PC-9 (cell line): ENCODE results near the gene STX18. TPM values are rescaled to one million over a fixed set of nuclear protein-coding genes. Genes with fewer than 3 reads are reported as not detected.
"Not testable (repeated sequence)": the region's sequence is repeated elsewhere in the genome, so short reads cannot be mapped to it uniquely, and the experiment has no call there.

Experiments
- BruUV-seq: library from RNA; stranded (reverse); fragments of 400-500 nt; replicated peaks from 2 replicates; lab custom pipeline; 2021; lab: Mats Ljungman, UMichigan
- CTCF ChIA-PET: fragments of 300-600 bp; sonication (Branson Sonifier 250); formaldehyde crosslinking; loops from one replicate; lab custom pipeline; 2022; ENCODE audit warnings: antibody characterized with exemption; lab: Charles Lee
- POLR2A ChIA-PET: fragments of 300-600 bp; sonication (Branson Sonifier 250); formaldehyde crosslinking; loops from one replicate; lab custom pipeline; 2022; ENCODE audit warnings: antibody characterized with exemption; ENCODE audit not compliant: unreplicated experiment; lab: Charles Lee
- DNase-seq, 2 experiments: peaks; one replicate each; pipeline versions ENCODE4 v3.0.0 to v3.0.0-alpha.2; 2015 to 2022; ENCODE audit warnings: mixed read lengths in 1 of 2
- H2AFZ ChIP-seq: fragments of 200-600 bp; sonication (generic); 2 replicates; pipeline ENCODE4 v1.8.1; 2017; ENCODE audit warnings: antibody characterized with exemption
- H3F3A ChIP-seq: fragments of 200-600 bp; sonication (generic); 2 replicates; pipeline ENCODE4 v1.8.1; 2017; ENCODE audit warnings: antibody characterized with exemption, mild to moderate bottlenecking, low read depth; ENCODE audit not compliant: insufficient read depth
- H3K27ac ChIP-seq: fragments of 200-600 bp; sonication (generic); 2 replicates; pipeline ENCODE4 v1.6.1; 2016; ENCODE audit warnings: mixed run types
- H3K27me3 ChIP-seq: fragments of 200-600 bp; sonication (generic); 2 replicates; pipeline ENCODE4 v1.6.1; 2016; ENCODE audit warnings: low read depth, mixed run types; ENCODE audit not compliant: insufficient read depth
- H3K36me3 ChIP-seq: fragments of 200-600 bp; sonication (generic); 2 replicates; pipeline ENCODE4 v1.6.1; 2016; ENCODE audit warnings: low read depth, mixed run types
- H3K4me1 ChIP-seq: fragments of 200-600 bp; sonication (generic); replicated peaks from 2 replicates; pipeline ENCODE4 v1.6.1; 2016; ENCODE audit warnings: mixed run types; ENCODE audit not compliant: insufficient read depth
- H3K4me2 ChIP-seq: fragments of 200-600 bp; sonication (generic); 2 replicates; pipeline ENCODE4 v1.6.1; 2017; ENCODE audit warnings: mixed run types
- H3K4me3 ChIP-seq: fragments of 200-600 bp; sonication (generic); 2 replicates; pipeline ENCODE4 v1.6.1; 2016; ENCODE audit warnings: mixed run types
- H3K79me2 ChIP-seq: fragments of 200-600 bp; sonication (generic); 2 replicates; pipeline ENCODE4 v1.6.1; 2017; ENCODE audit warnings: low read depth, mixed run types
- H3K9me2 ChIP-seq: fragments of 200-600 bp; sonication (generic); 2 replicates; pipeline ENCODE4 v1.8.1; 2017; ENCODE audit warnings: mild to moderate bottlenecking; ENCODE audit not compliant: insufficient read depth
- H3K9me3 ChIP-seq: fragments of 200-600 bp; sonication (generic); 2 replicates; pipeline ENCODE4 v1.8.1; 2016; ENCODE audit warnings: low read depth; ENCODE audit not compliant: insufficient read depth
- H4K20me1 ChIP-seq: fragments of 200-600 bp; sonication (generic); 2 replicates; pipeline ENCODE4 v1.8.1; 2017; ENCODE audit not compliant: insufficient read depth
- EZH2 ChIP-seq: fragments of 200-600 bp; sonication (generic); IDR thresholded peaks from 2 replicates; pipeline ENCODE4 v1.8.0; 2017; ENCODE audit warnings: antibody characterized with exemption, low read depth
- intact Hi-C: fragments of 100-400 bp; cut with micrococcal nuclease; formaldehyde crosslinking; loops from one replicate; pipeline ENCODE4 v1.10.0; 2022; ENCODE audit not compliant: unreplicated experiment
- total RNA-seq: library from RNA; stranded (reverse); gene quantifications from 2 replicates; pipeline ENCODE4 v1.2.3, GENCODE V29; 2021
- TF ChIP-seq, protein P1 (sequence below): fragments of 200-600 bp; sonication (generic); conservative IDR thresholded peaks from 2 replicates; pipeline ENCODE4 v1.6.1; 2017; ENCODE audit warnings: mixed run types, antibody characterized with exemption, mild to moderate bottlenecking, moderate library complexity

STX18 gene
- total RNA-seq, 1 experiment from 2014 or later, result 30.5 TPM

DNA sequence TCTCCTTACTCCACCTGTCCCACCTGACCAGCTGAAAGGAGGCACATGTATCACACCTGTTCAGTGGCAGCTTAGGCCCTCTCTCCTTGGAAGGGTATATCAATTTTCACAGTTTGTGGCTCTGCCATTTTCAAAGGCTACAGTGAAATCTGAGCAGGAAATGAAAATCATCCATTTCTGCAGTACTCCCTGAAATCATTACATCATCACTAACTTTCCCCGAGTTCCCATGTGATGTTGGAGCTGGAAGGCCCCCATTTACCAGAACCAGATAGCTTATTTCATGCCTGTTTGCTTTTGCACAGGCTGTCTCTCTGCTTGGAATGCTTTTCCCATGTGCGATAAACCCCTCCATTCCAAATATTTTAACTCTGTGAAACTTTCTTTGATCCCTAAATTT is 31.0 kb upstream of the STX18 start:
- no peaks in the 10 kb centered on the region for H3K4me1 ChIP-seq
- H4K20me1 ChIP-seq, result no peaks in the 10 kb centered on the region
- no peak overlapping the region for H3K4me2 ChIP-seq
- H2AFZ ChIP-seq, result no peak overlapping the region
- H3F3A ChIP-seq, result no peaks in the 10 kb centered on the region
- CTCF ChIA-PET, result no interaction called here
- H3K27me3 ChIP-seq, result no peaks in the 10 kb centered on the region
- no peaks in the 10 kb centered on the region for H3K79me2 ChIP-seq
- DNase-seq, result no peak
- H3K4me3 ChIP-seq, result no peak overlapping the region
- intact Hi-C loops, result no loop called here
- H3K27ac ChIP-seq, result no peak overlapping the region
- no TSS peak for BruUV-seq
- TF ChIP-seq, protein P1, sequence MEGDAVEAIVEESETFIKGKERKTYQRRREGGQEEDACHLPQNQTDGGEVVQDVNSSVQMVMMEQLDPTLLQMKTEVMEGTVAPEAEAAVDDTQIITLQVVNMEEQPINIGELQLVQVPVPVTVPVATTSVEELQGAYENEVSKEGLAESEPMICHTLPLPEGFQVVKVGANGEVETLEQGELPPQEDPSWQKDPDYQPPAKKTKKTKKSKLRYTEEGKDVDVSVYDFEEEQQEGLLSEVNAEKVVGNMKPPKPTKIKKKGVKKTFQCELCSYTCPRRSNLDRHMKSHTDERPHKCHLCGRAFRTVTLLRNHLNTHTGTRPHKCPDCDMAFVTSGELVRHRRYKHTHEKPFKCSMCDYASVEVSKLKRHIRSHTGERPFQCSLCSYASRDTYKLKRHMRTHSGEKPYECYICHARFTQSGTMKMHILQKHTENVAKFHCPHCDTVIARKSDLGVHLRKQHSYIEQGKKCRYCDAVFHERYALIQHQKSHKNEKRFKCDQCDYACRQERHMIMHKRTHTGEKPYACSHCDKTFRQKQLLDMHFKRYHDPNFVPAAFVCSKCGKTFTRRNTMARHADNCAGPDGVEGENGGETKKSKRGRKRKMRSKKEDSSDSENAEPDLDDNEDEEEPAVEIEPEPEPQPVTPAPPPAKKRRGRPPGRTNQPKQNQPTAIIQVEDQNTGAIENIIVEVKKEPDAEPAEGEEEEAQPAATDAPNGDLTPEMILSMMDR, result no peak
- no peak for TF ChIP-seq EZH2
- no peaks in the 10 kb centered on the region for H3K36me3 ChIP-seq
- POLR2A ChIA-PET, result no interaction called here
- no peaks in the 10 kb centered on the region for H3K9me3 ChIP-seq
- no peaks in the 10 kb centered on the region for H3K9me2 ChIP-seq

DNA sequence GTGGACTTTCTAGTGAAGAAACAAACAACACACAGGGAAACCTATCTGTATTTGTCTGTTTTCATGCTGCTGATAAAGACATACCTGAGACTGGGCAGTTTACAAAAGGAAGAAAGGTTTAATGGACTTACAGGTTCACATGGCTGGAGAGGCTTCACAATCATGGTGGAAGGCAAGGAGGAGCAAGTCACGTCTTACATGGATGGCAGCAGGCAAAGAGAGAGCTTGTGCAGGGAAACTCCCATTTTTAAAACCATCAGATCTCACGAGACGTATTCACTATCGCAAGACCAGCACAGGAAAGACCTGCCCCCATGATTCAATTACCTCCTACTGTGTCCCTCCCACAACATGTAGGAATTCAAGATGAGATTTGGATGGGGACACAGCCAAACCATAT is 28.0 kb upstream of the STX18 start:
- H3K9me3 ChIP-seq, H3K4me2 ChIP-seq, H2AFZ ChIP-seq, CTCF ChIA-PET, H3K79me2 ChIP-seq, H4K20me1 ChIP-seq, H3K4me1 ChIP-seq, H3K27ac ChIP-seq, H3K9me2 ChIP-seq, H3F3A ChIP-seq, H3K27me3 ChIP-seq, H3K4me3 ChIP-seq, DNase-seq, POLR2A ChIA-PET, intact Hi-C loops, H3K36me3 ChIP-seq, BruUV-seq: not testable (repeated sequence)

DNA sequence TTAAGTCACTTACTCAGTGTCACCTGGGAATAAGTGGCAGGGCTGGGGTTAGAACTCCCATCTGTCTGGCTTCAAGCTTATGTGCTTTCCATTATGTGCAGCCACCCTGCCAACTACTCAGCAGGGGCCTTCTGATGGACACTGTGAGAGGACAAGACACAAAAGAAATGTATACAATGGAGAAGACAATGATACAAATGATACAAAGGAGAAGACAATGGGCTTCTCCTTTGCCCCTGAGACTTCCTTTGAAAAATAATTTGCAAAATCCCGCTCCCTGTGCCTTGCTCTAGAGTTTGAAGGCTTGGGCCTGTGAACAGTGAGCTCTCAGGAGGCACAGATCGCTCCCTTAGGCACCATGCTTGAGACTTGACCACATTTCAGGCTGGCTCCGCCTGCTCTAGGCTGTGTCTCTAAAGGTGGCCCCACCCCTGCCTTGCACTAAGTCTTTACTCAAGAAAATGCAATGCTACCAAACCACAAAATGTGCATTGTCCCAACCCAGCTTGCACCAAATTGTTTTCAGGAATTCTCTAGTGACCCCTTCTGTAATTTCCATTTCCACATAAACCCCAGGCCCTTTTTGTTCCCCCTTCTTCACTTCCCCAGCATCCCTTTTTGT is 27.1 kb upstream of the STX18 start:
- intact Hi-C loops, result no loop called here
- no peak for TF ChIP-seq EZH2
- TF ChIP-seq, protein P1, result no peak
- no peak overlapping the region for H3K4me2 ChIP-seq
- H3K4me1 ChIP-seq, result no peaks in the 10 kb centered on the region
- no peaks in the 10 kb centered on the region for H3K9me2 ChIP-seq
- no peaks in the 10 kb centered on the region for H4K20me1 ChIP-seq
- no peak overlapping the region for H3K4me3 ChIP-seq
- no peaks in the 10 kb centered on the region for H3K79me2 ChIP-seq
- no peak for DNase-seq
- no TSS peak for BruUV-seq
- H3F3A ChIP-seq, result no peaks in the 10 kb centered on the region
- H3K36me3 ChIP-seq, result no peaks in the 10 kb centered on the region
- H2AFZ ChIP-seq, result no peak overlapping the region
- no peaks in the 10 kb centered on the region for H3K9me3 ChIP-seq
- H3K27ac ChIP-seq, result no peak overlapping the region
- POLR2A ChIA-PET, result no interaction called here
- CTCF ChIA-PET, result no interaction called here
- no peaks in the 10 kb centered on the region for H3K27me3 ChIP-seq

DNA sequence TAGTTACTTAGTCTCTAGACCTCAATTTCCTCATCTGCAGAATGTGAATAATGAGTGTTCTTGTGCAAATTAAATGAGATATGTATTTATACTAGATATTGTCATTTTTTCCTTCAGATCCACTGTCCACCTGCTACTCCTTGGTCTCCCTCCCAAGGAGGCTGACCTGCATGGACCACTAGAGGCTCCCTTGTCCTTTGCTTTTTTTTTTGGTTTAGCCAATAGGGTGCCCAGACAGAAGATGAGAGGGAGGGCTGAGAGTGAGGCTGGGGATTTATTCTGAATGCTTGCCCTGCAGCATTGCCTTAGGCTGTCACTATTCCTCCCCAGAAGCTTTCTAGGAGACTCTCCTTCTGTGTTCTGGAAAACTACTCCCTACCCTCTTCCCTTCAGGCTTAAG is 24.5 kb upstream of the STX18 start:
- POLR2A ChIA-PET, H3K79me2 ChIP-seq: not testable (repeated sequence)
- CTCF ChIA-PET, result interaction anchor here (0.6 kb wide), 1 partner anchor 106 kb away, joined by 3 read pairs; no protein-coding TSS in a partner anchor

More for the DNA sequence above, 24.5 kb upstream of the STX18 start:
- H3K27ac ChIP-seq, H4K20me1 ChIP-seq, H3K4me1 ChIP-seq, DNase-seq, H3K27me3 ChIP-seq, H3K9me2 ChIP-seq, H3K4me3 ChIP-seq, H2AFZ ChIP-seq, BruUV-seq, H3K36me3 ChIP-seq, H3F3A ChIP-seq, H3K4me2 ChIP-seq, intact Hi-C loops, H3K9me3 ChIP-seq: not testable (repeated sequence)
